ENCODE results near the gene METTL15. TPM values are rescaled to one million over a fixed set of nuclear protein-coding genes. Genes with fewer than 3 reads are reported as not detected.

METTL15 gene, protein sequence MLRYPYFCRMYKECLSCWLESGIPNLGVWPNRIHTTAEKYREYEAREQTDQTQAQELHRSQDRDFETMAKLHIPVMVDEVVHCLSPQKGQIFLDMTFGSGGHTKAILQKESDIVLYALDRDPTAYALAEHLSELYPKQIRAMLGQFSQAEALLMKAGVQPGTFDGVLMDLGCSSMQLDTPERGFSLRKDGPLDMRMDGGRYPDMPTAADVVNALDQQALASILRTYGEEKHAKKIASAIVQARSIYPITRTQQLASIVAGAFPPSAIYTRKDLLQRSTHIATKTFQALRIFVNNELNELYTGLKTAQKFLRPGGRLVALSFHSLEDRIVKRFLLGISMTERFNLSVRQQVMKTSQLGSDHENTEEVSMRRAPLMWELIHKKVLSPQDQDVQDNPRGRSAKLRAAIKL
- 5.5 and 8.9 TPM in 2 replicates for total RNA-seq

GRCh38 chr11:28107750-28108618 lies at the start of gene METTL15, which contains the start of gene KIF18A:
METTL15 (plus strand) TSS chr11:28108388; CDS start chr11:28113335, 4,947 bp downstream.
KIF18A (minus strand) TSS chr11:28108156; CDS start chr11:28097947, 10,209 bp downstream.

Other genes with a start within 250 kb of the METTL15 start
- 0.17 and 0.47 TPM in 2 replicates for gene KIF18A, start 232 bp upstream of the METTL15 start, total RNA-seq

Measured in pericardium fibroblast (primary cell).